ENCODE measurements around the gene NRXN2. TPM values are rescaled to one million over a fixed set of nuclear protein-coding genes. Genes with fewer than 3 reads are reported as not detected.

The NRXN2 gene
- polyA plus RNA-seq: under 1 TPM; 0.24 to 0.44 TPM

DNA sequence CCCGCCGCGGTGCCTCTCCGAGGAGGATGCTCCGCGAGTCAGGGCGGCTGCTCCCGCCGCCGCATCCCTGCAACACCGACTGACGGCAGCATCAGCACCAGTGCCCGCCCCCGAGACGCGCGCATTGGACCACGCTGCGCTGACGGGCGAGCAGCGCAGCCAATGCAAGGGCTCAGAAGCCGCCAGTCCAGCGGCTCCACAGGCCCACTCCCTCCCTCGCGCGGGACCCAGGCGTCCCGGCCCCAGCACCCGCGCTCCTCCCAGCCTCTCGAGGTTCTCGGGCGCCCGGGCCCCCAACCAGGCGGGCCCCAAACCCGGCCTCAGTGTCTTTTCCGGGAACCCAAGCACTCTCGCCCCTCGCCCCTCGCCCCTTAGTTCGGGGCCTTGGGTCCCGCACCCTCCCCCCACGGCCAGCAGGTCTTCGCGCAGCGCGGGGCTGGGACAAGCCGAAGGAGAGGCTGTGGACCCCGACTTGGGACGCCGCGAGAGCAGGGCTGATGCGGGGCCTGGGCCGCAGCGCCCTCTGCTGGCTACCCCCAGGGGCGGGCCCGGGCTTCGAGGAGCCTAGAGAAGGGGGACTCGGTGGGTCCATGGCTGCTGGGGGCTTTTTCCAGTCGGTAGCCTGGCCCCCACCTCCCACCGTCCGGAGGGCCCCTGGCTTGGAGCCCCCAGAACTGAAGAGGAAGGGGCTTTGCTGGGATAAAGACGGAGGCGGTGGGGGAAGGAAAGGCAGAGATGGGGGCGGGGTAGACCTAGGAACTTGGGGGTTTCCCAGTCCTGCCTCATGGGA is at the start of gene NRXN2:
NRXN2 (minus strand) TSS at position 81 of the 790 bp plus-strand sequence. CDS start 9,498 bp downstream, outside the sequence.
- Histone ChIP-seq H3K4me3 (ENCODE audit: low read depth in 1 of 2, low read length in 2 of 2) (peak within 1 kb of the TSS; percentile 43 to 46), H3K36me3 (ENCODE audit: control insufficient read depth in 2 of 2, insufficient read depth in 2 of 2, low read length in 1 of 2) (no peaks in the 10 kb centered on the region), H3K4me1 (ENCODE audit: control insufficient read depth in 2 of 2, insufficient read depth in 2 of 2, low read length in 1 of 2) (peaks cover 0 to 2% of the 10 kb centered on the region in 2 donors), H3K27me3 (ENCODE audit: control insufficient read depth in 1 of 2, insufficient read depth in 2 of 2, low read length in 2 of 2) (no peaks in the 10 kb centered on the region), H3K27ac (ENCODE audit: low read depth in 2 of 2, low read length in 1 of 2) (no peak within 1 kb of the TSS), H3K9me3 (ENCODE audit: control insufficient read depth in 2 of 2, insufficient read depth in 1 of 2, low read depth in 1 of 2, low read length in 1 of 2) (no peaks in the 10 kb centered on the region)
- 2% methylated on average over 56 to 66 of the region's 66 CpGs for WGBS, 2 donors

GRCh38 chr11:64772303-64773018 is 49.5 kb upstream of the NRXN2 start:
- Histone ChIP-seq H3K36me3 (ENCODE audit: control insufficient read depth in 2 of 2, insufficient read depth in 2 of 2, low read length in 1 of 2) (peaks cover 35 to 51% of the 10 kb centered on the region in 2 donors), H3K27ac (ENCODE audit: low read depth in 2 of 2, low read length in 1 of 2) (peak overlapping the region in 1 of 2 donors; percentile 67), H3K4me1 (ENCODE audit: control insufficient read depth in 2 of 2, insufficient read depth in 2 of 2, low read length in 1 of 2) (no peaks in the 10 kb centered on the region), H3K4me3 (ENCODE audit: low read depth in 1 of 2, low read length in 2 of 2) (no peak overlapping the region), H3K9me3 (ENCODE audit: control insufficient read depth in 2 of 2, insufficient read depth in 1 of 2, low read depth in 1 of 2, low read length in 1 of 2) (no peaks in the 10 kb centered on the region), H3K27me3 (ENCODE audit: control insufficient read depth in 1 of 2, insufficient read depth in 2 of 2, low read length in 2 of 2) (no peaks in the 10 kb centered on the region)
- 53 to 57% methylated on average over 3 of the region's 3 CpGs for WGBS, 2 donors

GRCh38 chr11:64771861-64772260 is 48.9 kb upstream of the NRXN2 start:
- no peak overlapping the region for H3K27ac ChIP-seq (ENCODE audit: low read depth in 2 of 2, low read length in 1 of 2)
- H3K4me1 ChIP-seq (ENCODE audit: control insufficient read depth in 2 of 2, insufficient read depth in 2 of 2, low read length in 1 of 2): no peaks in the 10 kb centered on the region

DNA sequence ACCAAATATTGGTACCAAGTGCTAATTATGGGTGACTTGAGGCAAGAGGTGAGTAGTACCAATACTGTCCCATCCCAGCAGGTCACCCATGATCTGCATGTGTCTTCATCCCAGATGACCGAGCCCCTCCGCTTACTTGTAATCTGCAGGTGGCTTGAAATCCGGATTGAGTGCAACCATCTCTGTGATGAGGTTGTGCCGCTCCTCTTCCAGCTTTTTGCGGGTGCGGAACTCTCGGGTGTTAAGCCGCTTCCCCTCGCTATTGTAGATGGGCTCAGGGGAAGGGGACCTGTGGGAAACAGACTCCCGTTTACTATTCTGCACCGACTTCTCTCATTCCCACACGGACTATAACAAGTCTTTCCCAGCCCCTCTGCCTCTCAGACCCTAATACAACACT is 47.1 kb upstream of the NRXN2 start:
- Histone ChIP-seq H3K27ac (ENCODE audit: low read depth in 2 of 2, low read length in 1 of 2) (no peak overlapping the region), H3K4me1 (ENCODE audit: control insufficient read depth in 2 of 2, insufficient read depth in 2 of 2, low read length in 1 of 2) (no peaks in the 10 kb centered on the region), H3K4me3 (ENCODE audit: low read depth in 1 of 2, low read length in 2 of 2) (no peak overlapping the region), H3K27me3 (ENCODE audit: control insufficient read depth in 1 of 2, insufficient read depth in 2 of 2, low read length in 2 of 2) (no peaks in the 10 kb centered on the region), H3K9me3 (ENCODE audit: control insufficient read depth in 2 of 2, insufficient read depth in 1 of 2, low read depth in 1 of 2, low read length in 1 of 2) (no peaks in the 10 kb centered on the region), H3K36me3 (ENCODE audit: control insufficient read depth in 2 of 2, insufficient read depth in 2 of 2, low read length in 1 of 2) (peaks cover 42 to 65% of the 10 kb centered on the region in 2 donors)
- WGBS, 2 donors: 91 to 94% methylated on average over 12 of the region's 12 CpGs

More at GRCh38 chr11:64771861-64772260, 48.9 kb upstream of the NRXN2 start:
- WGBS, 2 donors: 75 to 76% methylated on average over 2 of the region's 2 CpGs
- Histone ChIP-seq H3K4me3 (ENCODE audit: low read depth in 1 of 2, low read length in 2 of 2) (no peak overlapping the region), H3K9me3 (ENCODE audit: control insufficient read depth in 2 of 2, insufficient read depth in 1 of 2, low read depth in 1 of 2, low read length in 1 of 2) (no peaks in the 10 kb centered on the region), H3K36me3 (ENCODE audit: control insufficient read depth in 2 of 2, insufficient read depth in 2 of 2, low read length in 1 of 2) (peaks cover 41 to 57% of the 10 kb centered on the region in 2 donors), H3K27me3 (ENCODE audit: control insufficient read depth in 1 of 2, insufficient read depth in 2 of 2, low read length in 2 of 2) (no peaks in the 10 kb centered on the region)

GRCh38 chr11:64769283-64769682 is 46.3 kb upstream of the NRXN2 start:
- Histone ChIP-seq H3K36me3 (ENCODE audit: control insufficient read depth in 2 of 2, insufficient read depth in 2 of 2, low read length in 1 of 2) (peaks cover 42 to 66% of the 10 kb centered on the region in 2 donors), H3K27me3 (ENCODE audit: control insufficient read depth in 1 of 2, insufficient read depth in 2 of 2, low read length in 2 of 2) (no peaks in the 10 kb centered on the region), H3K4me3 (ENCODE audit: low read depth in 1 of 2, low read length in 2 of 2) (no peak overlapping the region), H3K4me1 (ENCODE audit: control insufficient read depth in 2 of 2, insufficient read depth in 2 of 2, low read length in 1 of 2) (no peaks in the 10 kb centered on the region), H3K27ac (ENCODE audit: low read depth in 2 of 2, low read length in 1 of 2) (no peak overlapping the region), H3K9me3 (ENCODE audit: control insufficient read depth in 2 of 2, insufficient read depth in 1 of 2, low read depth in 1 of 2, low read length in 1 of 2) (no peaks in the 10 kb centered on the region)
- WGBS, 2 donors: 86 to 87% methylated on average over 6 of the region's 6 CpGs

- Histone ChIP-seq H3K27me3 (ENCODE audit: control insufficient read depth in 1 of 2, insufficient read depth in 2 of 2, low read length in 2 of 2) (no peaks in the 10 kb centered on the region), H3K4me3 (ENCODE audit: low read depth in 1 of 2, low read length in 2 of 2) (no peak overlapping the region), H3K36me3 (ENCODE audit: control insufficient read depth in 2 of 2, insufficient read depth in 2 of 2, low read length in 1 of 2) (peaks cover 42 to 71% of the 10 kb centered on the region in 2 donors), H3K9me3 (ENCODE audit: control insufficient read depth in 2 of 2, insufficient read depth in 1 of 2, low read depth in 1 of 2, low read length in 1 of 2) (no peaks in the 10 kb centered on the region), H3K27ac (ENCODE audit: low read depth in 2 of 2, low read length in 1 of 2) (no peak overlapping the region), H3K4me1 (ENCODE audit: control insufficient read depth in 2 of 2, insufficient read depth in 2 of 2, low read length in 1 of 2) (peaks cover 4% of the 10 kb centered on the region in 2 donors)
- 81 to 86% methylated on average over 6 of the region's 6 CpGs for WGBS, 2 donors
These were observed 45.3 kb upstream of the NRXN2 start for GRCh38 chr11:64768300-64768694.

GRCh38 chr11:64767344-64768299 is 44.6 kb upstream of the NRXN2 start:
- Histone ChIP-seq H3K27ac (ENCODE audit: low read depth in 2 of 2, low read length in 1 of 2) (peak overlapping the region in 1 of 2 donors; percentile 44), H3K4me3 (ENCODE audit: low read depth in 1 of 2, low read length in 2 of 2) (no peak overlapping the region), H3K4me1 (ENCODE audit: control insufficient read depth in 2 of 2, insufficient read depth in 2 of 2, low read length in 1 of 2) (peaks cover 8% of the 10 kb centered on the region in 2 donors), H3K27me3 (ENCODE audit: control insufficient read depth in 1 of 2, insufficient read depth in 2 of 2, low read length in 2 of 2) (no peaks in the 10 kb centered on the region), H3K36me3 (ENCODE audit: control insufficient read depth in 2 of 2, insufficient read depth in 2 of 2, low read length in 1 of 2) (peaks cover 38 to 73% of the 10 kb centered on the region in 2 donors), H3K9me3 (ENCODE audit: control insufficient read depth in 2 of 2, insufficient read depth in 1 of 2, low read depth in 1 of 2, low read length in 1 of 2) (no peaks in the 10 kb centered on the region)
- WGBS, 2 donors: 48 to 50% methylated on average over 19 of the region's 19 CpGs

GRCh38 chr11:64766881-64767280 is 43.9 kb upstream of the NRXN2 start:
- Histone ChIP-seq H3K36me3 (ENCODE audit: control insufficient read depth in 2 of 2, insufficient read depth in 2 of 2, low read length in 1 of 2) (peaks cover 38 to 79% of the 10 kb centered on the region in 2 donors), H3K9me3 (ENCODE audit: control insufficient read depth in 2 of 2, insufficient read depth in 1 of 2, low read depth in 1 of 2, low read length in 1 of 2) (no peaks in the 10 kb centered on the region), H3K27ac (ENCODE audit: low read depth in 2 of 2, low read length in 1 of 2) (no peak overlapping the region), H3K27me3 (ENCODE audit: control insufficient read depth in 1 of 2, insufficient read depth in 2 of 2, low read length in 2 of 2) (no peaks in the 10 kb centered on the region), H3K4me3 (ENCODE audit: low read depth in 1 of 2, low read length in 2 of 2) (no peak overlapping the region), H3K4me1 (ENCODE audit: control insufficient read depth in 2 of 2, insufficient read depth in 2 of 2, low read length in 1 of 2) (peaks cover 8 to 12% of the 10 kb centered on the region in 2 donors)
- WGBS, 2 donors: 85 to 93% methylated on average over 11 of the region's 11 CpGs

Data from esophagus (tissue), 2 donors.